Measurements from ENCODE around the gene BCAS1.

DNA sequence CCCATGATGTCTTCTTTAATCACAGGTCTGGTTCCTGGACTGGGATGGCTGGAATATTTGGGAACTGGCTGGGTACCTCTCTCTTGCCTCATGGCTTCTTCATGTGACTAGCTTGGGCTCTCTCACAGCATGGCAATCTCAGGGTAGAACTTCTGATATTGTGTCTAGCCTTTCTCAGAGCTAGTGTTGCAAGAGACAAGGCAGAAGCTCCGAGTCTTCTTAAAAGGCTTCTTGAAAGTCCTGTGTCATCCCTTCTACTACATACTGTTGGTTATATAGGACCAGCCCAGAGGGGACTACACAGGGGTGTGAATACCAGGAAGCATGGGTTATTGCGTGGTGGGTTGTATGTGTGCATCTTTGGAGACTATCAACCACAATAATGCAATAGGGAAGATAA, 23.3 kb downstream of the BCAS1 start:
- TF ChIP-seq, protein P1, sequence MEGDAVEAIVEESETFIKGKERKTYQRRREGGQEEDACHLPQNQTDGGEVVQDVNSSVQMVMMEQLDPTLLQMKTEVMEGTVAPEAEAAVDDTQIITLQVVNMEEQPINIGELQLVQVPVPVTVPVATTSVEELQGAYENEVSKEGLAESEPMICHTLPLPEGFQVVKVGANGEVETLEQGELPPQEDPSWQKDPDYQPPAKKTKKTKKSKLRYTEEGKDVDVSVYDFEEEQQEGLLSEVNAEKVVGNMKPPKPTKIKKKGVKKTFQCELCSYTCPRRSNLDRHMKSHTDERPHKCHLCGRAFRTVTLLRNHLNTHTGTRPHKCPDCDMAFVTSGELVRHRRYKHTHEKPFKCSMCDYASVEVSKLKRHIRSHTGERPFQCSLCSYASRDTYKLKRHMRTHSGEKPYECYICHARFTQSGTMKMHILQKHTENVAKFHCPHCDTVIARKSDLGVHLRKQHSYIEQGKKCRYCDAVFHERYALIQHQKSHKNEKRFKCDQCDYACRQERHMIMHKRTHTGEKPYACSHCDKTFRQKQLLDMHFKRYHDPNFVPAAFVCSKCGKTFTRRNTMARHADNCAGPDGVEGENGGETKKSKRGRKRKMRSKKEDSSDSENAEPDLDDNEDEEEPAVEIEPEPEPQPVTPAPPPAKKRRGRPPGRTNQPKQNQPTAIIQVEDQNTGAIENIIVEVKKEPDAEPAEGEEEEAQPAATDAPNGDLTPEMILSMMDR (conservative IDR thresholded peaks at IDR 0.05; ENCODE audit: low read length) = no peak
- no peak for TF ChIP-seq EZH2phosphoT487 (IDR thresholded peaks at IDR 0.05; ENCODE audit: borderline replicate concordance, low read depth, low read length)
